Stimulated activated CD4-positive, alpha-beta T cell treated with anti-CD3 and anti-CD28 coated beads, Interleukin-2, amount 100 ng/mL, for 4 hours (primary cell): ENCODE results near the gene HTRA3.

Source experiments
- DNase-seq: peaks from one replicate; pipeline ENCODE4 v3.0.0-alpha.2; 2020; ENCODE audit warnings: low read depth

The HTRA3 gene

DNA sequence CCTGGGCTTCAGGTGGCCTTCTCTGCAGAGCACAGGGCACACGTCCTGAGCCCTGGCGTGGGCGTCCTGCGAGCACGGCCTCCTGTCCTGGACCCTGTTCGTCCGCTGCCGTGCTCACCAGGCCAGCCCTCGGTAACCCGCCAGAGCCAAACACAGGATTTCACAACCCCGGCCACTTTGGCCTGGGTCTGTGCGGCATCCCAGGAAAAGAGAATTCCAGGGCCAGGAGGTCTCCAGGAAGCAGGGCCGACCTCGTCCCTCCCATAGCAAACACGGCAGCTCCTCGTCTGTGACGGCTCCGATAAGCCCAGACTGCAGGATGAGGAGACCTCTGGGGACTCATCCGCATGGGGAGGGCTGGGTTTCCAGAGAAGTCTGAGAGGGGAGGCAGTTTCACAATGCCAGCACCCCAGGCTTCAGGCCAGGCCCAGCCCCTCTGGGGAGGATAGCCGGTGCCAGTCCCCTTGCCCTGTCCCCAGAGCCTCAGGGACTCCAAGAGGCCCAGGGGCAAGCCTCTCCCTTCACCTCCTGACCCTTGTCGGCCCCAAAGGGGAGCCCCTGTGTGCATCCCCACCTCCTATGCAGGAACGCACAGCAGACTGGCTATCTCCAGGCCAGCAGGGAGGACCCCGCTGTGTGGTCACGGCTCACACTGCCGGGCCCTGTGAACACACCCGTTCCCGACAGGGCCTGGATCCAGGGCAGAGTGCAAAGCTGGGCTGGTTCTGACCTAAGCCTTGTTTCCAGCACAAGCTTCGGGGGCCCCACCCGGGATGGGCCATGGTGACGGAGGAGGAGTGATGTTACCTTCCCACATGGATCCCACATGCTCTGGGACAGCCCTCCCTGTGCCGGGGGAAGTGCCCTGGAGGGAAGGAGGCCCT, 22.3 kb upstream of the HTRA3 start:
- DNase-seq: no peak

DNA sequence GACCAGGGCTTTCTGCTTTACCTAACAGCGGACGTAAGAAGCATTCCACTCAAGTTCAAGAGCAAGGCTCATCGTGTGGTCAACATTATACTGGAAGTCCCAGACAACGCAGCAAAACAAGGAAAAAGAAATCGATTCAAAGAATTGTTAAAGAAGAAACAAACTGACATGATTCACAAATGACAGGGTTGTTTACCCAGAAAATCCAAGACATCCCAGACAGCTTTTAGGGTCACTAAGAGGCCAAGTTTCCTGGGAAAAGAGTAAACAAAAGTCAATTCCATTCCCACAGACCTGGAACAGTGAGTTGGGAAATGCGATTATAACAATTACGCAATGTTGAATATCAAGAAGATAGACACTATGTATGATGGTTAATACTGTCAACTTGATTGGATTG, 21.5 kb upstream of the HTRA3 start:
- no peak for DNase-seq

- DNase-seq: no peak
Measured at GRCh38 chr4:8250227-8250626, 19.3 kb upstream of the HTRA3 start.

- DNase-seq: no peak
Measured at GRCh38 chr4:8250637-8251036, 18.9 kb upstream of the HTRA3 start.

DNA sequence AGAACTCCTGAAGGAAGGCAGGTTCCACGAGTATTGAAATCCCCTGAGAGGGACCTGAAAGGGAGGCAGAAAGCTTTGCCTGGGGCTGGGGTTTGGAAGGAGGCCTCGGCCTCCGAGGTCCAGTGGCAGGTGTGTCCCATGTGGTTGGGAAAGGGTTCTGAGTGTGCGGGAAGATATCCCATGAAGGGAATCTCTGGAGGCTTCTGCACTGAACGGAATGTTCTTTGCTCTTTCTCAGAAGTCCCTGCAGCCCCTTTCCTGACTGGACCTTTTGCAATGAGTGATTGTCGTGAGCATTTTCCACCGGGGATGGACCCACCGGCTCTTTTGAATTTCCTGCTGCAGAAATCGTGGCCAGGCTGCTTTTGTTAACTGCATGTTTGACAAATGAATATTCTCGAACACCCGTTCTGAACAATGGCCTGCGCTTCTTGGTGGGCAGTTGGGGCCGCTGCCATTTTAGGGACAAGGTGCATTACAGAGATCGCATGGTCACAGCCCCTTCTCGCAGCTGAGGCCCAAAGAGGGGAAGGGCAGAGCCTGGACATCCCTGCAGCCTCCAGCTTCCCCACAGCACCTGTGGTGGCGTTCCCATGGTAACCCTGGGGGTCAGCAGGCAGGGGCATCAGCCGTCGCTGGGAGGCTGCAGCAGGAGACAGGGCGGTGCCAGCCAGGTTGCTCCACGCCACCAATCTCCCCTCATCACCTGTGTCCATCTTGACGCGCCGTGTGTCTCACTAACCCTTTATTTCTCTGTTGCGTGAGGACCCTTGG, 18.3 kb upstream of the HTRA3 start:
- DNase-seq: no peak

- DNase-seq: no peak
Measured at GRCh38 chr4:8252301-8253173, 17.0 kb upstream of the HTRA3 start.

GRCh38 chr4:8254076-8254475, 15.5 kb upstream of the HTRA3 start:
- no peak for DNase-seq

- no peak for DNase-seq
Measured at GRCh38 chr4:8255698-8256441, 13.7 kb upstream of the HTRA3 start.

DNA sequence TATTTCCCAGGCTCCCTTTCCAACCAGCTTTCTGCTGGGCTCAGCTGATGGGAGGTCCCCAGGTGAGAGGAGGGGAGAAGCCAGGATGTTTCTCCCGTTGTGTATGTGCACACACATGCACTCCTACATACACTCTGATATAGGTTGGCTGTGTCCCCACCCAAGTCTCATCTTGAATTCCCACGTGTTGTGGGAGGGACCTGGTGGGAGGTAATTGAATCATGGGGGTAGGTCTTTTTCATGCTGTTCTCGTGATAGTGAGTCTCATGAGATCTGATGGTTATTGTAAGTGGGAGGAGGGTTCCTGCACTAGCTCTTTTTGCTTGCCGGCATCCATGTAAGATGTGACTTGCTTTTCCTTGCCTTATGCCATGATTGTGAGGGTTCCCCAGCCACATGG, 11.7 kb upstream of the HTRA3 start:
- no peak for DNase-seq

DNA sequence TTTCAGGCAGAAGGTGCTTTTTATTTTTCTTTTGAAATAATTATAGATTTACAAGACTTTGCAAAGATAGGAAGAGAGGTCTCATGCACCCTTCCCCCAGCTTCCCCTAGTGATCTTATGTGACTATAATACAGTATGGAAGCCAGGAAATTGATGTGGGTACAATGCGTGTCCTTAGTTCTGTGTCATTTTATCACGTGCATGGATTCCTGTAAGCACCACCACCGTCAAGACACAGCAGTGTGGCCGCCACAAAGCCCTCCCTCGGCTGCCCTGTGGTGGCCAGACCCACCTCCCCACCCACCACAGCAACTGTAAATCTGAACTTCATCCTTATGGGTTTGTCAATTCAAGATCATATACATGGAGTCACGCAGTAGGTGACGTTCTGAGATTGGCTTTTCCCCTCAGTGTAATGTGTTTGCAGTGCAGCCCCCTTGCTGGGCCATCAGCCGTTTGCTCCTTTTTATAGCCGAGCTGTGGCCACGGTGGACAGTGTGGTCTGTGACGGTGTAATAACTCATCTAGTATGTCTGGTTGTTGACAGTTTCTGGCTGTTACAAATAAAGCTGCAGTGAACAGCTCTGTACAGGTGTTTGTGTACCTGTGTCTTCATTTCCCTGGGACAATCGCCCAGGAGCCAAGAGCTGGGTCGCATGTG, 10.9 kb upstream of the HTRA3 start:
- DNase-seq: no peak

- no peak for DNase-seq
Measured at GRCh38 chr4:8259743-8260430, 9.7 kb upstream of the HTRA3 start.

DNA sequence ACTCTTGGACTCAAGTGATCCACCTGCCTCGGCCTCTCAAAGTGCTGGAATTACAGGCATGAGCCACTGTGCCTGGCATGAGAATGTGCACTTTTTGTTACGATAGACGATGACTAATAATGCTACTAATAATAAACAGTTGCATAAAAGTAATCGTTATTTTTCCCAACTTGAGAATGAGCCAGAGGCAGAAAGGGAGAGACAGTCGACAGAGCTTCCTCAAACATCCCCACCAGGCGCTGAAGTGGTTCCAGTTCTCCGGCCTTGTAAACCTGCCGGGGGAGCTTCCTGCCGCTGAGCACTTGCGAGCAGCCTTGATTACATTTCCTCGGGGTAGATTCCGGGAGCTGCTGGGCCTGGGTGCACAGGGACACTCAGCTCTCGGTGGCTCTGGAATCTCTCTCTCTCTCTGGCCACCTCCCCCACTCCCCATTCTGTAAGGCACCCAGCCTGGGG, 8.9 kb upstream of the HTRA3 start:
- DNase-seq: no peak

DNA sequence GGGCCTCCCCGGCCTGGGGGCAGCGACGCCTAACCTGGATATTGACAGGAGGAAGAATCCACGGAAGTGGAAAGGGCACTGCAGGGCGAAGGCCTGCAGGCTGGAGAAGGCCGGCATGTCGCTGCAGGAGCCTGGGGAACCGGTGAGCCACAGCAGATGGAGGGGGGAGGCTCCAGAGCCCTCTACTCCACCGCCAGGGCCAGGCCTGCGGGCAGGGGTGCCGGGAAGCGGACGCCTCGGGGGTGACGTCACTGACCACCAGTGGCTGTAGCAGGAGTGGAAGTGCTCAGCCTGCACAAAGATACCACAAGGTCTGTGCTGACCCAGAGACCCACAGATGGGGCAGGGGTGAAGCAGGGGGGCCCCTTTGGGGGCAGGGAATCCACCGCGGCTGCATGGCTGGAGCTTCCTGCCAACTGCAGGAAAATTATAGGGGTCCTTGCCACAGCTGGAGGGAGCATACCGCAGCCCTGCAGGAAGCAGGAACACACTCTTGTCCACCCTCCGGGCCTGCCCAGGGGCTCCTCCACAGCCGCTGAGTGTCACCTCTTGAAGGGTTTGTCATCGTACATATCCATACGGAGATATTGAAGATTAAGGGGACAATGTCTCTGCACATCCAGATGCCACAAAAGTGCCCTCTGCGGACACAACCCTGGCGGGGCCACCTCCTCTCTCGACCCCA, 7.6 kb upstream of the HTRA3 start:
- DNase-seq: no peak

GRCh38 chr4:8262637-8263322, 6.8 kb upstream of the HTRA3 start:
- DNase-seq: no peak

GRCh38 chr4:8263397-8263796, 6.2 kb upstream of the HTRA3 start:
- no peak for DNase-seq

DNA sequence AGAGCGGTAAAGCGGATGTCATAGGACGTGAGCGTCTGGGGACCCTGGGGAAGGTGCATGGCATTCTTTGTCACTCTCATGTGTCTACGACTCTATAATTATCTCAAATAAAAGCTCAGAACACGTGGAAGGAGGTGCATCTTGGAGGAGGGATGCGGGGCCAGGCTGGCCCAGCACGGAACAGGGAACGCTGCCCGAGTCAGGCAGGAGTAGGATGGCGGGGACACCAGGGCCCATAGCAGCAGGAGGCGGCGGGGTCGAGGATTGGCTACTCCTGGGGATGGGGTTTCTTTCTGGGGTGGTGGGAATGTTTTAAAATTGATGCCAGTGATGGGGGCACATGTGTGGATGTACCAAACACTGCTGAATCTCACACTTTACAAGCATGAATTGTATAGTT, 5.4 kb upstream of the HTRA3 start:
- no peak for DNase-seq

DNA sequence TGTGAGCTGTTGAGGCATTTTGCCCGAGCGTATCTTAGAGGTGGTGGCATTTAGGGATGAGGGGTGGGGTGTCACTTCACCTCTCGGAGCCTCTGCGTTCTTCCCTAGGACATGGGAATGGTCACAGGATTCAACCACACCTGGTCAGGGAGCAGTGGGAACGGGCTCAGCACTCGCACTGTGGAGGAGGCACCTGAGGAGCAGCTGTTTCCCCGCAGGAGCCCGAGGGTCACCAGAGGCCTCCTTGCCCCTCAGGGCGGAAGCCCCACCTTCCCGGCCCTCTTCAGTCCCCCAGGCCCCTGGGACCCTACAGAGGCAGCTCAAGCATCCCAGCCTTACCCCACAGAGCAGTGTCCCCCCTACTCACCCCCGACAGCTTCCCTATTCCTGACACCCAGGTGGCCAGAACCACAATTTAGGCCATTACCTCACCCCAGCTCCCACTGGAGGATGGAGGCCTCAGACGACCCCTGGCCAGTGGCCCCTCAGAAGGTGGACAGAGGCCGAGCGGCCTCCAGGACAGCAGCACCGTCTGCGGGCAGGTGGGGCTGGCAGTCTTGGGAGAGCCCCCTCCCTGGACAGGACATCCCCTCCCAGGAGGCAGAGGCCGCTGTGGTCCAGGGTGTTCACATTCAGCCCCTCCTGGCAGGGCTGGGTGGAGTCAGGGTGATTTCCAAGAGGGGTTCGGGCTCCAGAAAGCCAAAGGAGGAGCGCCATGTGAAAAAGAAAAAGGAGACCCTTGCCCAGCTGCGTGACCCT, 4.2 kb upstream of the HTRA3 start:
- no peak for DNase-seq

- no peak for DNase-seq
Measured at GRCh38 chr4:8266088-8266487, 3.5 kb upstream of the HTRA3 start.
